ENCODE results near the gene ID1. TPM values are rescaled to one million over a fixed set of nuclear protein-coding genes. Genes with fewer than 3 reads are reported as not detected.

ID1 gene
- polyA plus RNA-seq, 1 donor from 2014 or later, result 30.6 TPM

DNA sequence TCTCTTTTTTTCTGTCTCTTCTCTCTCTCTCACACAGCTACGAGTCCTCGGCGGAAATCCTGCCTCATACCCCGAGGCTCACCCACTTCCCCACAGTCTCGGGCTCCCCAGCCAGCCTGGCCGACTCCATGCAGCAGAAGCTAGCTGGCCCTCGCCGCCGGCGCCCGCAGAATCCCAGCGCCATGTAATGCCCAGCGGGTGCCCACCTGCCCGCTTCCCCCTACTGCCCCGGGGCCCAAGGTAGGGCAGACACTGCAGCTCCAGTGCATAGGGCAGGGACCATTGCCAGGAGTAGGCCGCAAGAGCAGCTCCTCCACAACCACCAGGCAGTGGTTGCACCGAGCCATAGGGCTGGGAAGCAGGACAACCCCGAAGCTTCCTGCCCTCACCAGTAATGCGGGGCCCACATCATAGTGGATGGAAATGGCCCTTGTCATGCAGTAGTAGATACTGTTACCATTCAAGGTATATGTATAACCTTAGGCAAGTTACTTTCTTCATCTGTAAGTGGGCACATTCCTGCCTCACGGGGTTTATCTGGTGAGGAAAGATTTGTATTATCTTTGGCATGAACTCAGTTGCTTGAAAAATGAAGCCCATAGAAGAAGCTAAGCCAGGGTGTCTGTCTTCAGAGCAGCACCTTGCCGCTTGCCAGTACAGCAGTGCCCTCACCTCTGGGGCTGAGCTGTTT is 36.9 kb upstream of the ID1 start:
- Histone ChIP-seq H3K27ac (ENCODE audit: low read length) (no peak overlapping the region), H3K9me3 (ENCODE audit: low read length) (no peaks in the 10 kb centered on the region), H3K9me2 (ENCODE audit: insufficient read depth, low read length) (no peaks in the 10 kb centered on the region), H3K4me2 (ENCODE audit: low read length) (no peak overlapping the region), H3K79me2 (replicated peaks; ENCODE audit: insufficient read depth, low read length) (no peaks in the 10 kb centered on the region), H2AFZ (ENCODE audit: low read depth, low read length) (no peak overlapping the region), H3F3A (ENCODE audit: insufficient read depth, low read length, poor library complexity, severe bottlenecking) (no peaks in the 10 kb centered on the region), H3K9ac (ENCODE audit: low read length) (no peak overlapping the region), H3K4me3 (ENCODE audit: low read length) (no peak overlapping the region), H4K20me1 (ENCODE audit: insufficient read depth) (no peaks in the 10 kb centered on the region), H3K36me3 (ENCODE audit: insufficient read depth, low read length) (no peaks in the 10 kb centered on the region), H3K27me3 (ENCODE audit: insufficient read depth, low read depth, low read length) (no peaks in the 10 kb centered on the region)
- no peak for TF ChIP-seq RAD21 (conservative IDR thresholded peaks at IDR 0.05)
- TF ChIP-seq POLR2AphosphoS5 (IDR thresholded peaks at IDR 0.05), result peak; percentile 3
- no peak for TF ChIP-seq TAF1 (IDR thresholded peaks at IDR 0.05; ENCODE audit: low read depth)
- TF ChIP-seq, protein P1, sequence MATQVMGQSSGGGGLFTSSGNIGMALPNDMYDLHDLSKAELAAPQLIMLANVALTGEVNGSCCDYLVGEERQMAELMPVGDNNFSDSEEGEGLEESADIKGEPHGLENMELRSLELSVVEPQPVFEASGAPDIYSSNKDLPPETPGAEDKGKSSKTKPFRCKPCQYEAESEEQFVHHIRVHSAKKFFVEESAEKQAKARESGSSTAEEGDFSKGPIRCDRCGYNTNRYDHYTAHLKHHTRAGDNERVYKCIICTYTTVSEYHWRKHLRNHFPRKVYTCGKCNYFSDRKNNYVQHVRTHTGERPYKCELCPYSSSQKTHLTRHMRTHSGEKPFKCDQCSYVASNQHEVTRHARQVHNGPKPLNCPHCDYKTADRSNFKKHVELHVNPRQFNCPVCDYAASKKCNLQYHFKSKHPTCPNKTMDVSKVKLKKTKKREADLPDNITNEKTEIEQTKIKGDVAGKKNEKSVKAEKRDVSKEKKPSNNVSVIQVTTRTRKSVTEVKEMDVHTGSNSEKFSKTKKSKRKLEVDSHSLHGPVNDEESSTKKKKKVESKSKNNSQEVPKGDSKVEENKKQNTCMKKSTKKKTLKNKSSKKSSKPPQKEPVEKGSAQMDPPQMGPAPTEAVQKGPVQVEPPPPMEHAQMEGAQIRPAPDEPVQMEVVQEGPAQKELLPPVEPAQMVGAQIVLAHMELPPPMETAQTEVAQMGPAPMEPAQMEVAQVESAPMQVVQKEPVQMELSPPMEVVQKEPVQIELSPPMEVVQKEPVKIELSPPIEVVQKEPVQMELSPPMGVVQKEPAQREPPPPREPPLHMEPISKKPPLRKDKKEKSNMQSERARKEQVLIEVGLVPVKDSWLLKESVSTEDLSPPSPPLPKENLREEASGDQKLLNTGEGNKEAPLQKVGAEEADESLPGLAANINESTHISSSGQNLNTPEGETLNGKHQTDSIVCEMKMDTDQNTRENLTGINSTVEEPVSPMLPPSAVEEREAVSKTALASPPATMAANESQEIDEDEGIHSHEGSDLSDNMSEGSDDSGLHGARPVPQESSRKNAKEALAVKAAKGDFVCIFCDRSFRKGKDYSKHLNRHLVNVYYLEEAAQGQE (IDR thresholded peaks at IDR 0.05; ENCODE audit: borderline replicate concordance), result no peak
- TF ChIP-seq MXI1 (conservative IDR thresholded peaks at IDR 0.05; ENCODE audit: poor library complexity, severe bottlenecking), result no peak
- TF ChIP-seq SMC3 (conservative IDR thresholded peaks at IDR 0.05; ENCODE audit: poor library complexity), result no peak
- no peak for TF ChIP-seq EP300 (conservative IDR thresholded peaks at IDR 0.05; ENCODE audit: poor library complexity, severe bottlenecking)
- TF ChIP-seq, protein P2, sequence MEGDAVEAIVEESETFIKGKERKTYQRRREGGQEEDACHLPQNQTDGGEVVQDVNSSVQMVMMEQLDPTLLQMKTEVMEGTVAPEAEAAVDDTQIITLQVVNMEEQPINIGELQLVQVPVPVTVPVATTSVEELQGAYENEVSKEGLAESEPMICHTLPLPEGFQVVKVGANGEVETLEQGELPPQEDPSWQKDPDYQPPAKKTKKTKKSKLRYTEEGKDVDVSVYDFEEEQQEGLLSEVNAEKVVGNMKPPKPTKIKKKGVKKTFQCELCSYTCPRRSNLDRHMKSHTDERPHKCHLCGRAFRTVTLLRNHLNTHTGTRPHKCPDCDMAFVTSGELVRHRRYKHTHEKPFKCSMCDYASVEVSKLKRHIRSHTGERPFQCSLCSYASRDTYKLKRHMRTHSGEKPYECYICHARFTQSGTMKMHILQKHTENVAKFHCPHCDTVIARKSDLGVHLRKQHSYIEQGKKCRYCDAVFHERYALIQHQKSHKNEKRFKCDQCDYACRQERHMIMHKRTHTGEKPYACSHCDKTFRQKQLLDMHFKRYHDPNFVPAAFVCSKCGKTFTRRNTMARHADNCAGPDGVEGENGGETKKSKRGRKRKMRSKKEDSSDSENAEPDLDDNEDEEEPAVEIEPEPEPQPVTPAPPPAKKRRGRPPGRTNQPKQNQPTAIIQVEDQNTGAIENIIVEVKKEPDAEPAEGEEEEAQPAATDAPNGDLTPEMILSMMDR (IDR thresholded peaks at IDR 0.05; ENCODE audit: poor library complexity, severe bottlenecking), result no peak
- no peak for TF ChIP-seq EZH2 (IDR thresholded peaks at IDR 0.05; ENCODE audit: borderline replicate concordance, insufficient read depth, low read length, poor library complexity, severe bottlenecking)

DNA sequence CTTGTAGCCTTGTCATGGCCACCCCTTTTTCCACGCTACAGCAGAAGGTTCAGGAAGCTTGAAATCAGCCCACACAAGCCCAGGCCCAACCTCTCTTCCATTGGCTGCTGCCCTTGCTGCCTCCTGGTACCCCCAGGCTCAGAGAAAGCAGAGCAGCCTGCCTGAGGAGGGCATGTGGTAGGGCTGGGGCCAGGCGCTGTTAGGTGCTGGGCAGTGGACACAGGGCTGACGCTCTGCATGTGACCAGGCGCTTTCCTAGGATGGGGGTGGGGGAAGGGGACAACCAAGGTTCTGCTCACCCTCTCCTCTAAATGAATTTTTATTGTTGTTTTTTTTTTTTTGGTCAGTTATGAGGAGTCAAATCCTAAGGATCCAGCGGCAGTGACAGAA is 36.3 kb upstream of the ID1 start:
- TF ChIP-seq RAD21 (conservative IDR thresholded peaks at IDR 0.05) (no peak), POLR2AphosphoS5 (IDR thresholded peaks at IDR 0.05) (peak; percentile 3)
- no peak overlapping the region for H3K27ac ChIP-seq (ENCODE audit: low read length)
- no peak overlapping the region for H3K4me3 ChIP-seq (ENCODE audit: low read length)
- H3F3A ChIP-seq (ENCODE audit: insufficient read depth, low read length, poor library complexity, severe bottlenecking), result no peaks in the 10 kb centered on the region
- no peak overlapping the region for H2AFZ ChIP-seq (ENCODE audit: low read depth, low read length)
- H3K79me2 ChIP-seq (replicated peaks; ENCODE audit: insufficient read depth, low read length), result no peaks in the 10 kb centered on the region
- H3K36me3 ChIP-seq (ENCODE audit: insufficient read depth, low read length), result no peaks in the 10 kb centered on the region
- no peaks in the 10 kb centered on the region for H3K27me3 ChIP-seq (ENCODE audit: insufficient read depth, low read depth, low read length)
- H3K9me2 ChIP-seq (ENCODE audit: insufficient read depth, low read length), result no peaks in the 10 kb centered on the region
- H3K9me3 ChIP-seq (ENCODE audit: low read length), result no peaks in the 10 kb centered on the region
- H4K20me1 ChIP-seq (ENCODE audit: insufficient read depth), result no peaks in the 10 kb centered on the region
- no peak overlapping the region for H3K4me2 ChIP-seq (ENCODE audit: low read length)
- H3K9ac ChIP-seq (ENCODE audit: low read length), result no peak overlapping the region

Measured in neural cell (in vitro differentiated cells).